T-helper 17 cell (primary cell): ENCODE data around the gene AGXT2. TPM values are rescaled to one million over a fixed set of nuclear protein-coding genes. Genes with fewer than 3 reads are reported as not detected.

Experiments
- ATAC-seq: fragments of 150-1000 bp; cut with Tn5 transposase; 2 replicates; pipeline ENCODE4 v1.10.0; 2021; ENCODE audit warnings: mild to moderate bottlenecking, moderate library complexity
- DNase-seq, 3 donors: peaks; one replicate each; pipeline versions ENCODE4 v3.0.0 to v3.0.0-alpha.2; 2020 to 2021
- H3K9me3 ChIP-seq: one replicate; pipeline ENCODE4 v1.7.0; 2013; ENCODE audit warnings: low read length, mild to moderate bottlenecking; ENCODE audit not compliant: control insufficient read depth, poor library complexity, severe bottlenecking
- H3K27ac Mint-ChIP-seq: one replicate; pipeline ENCODE4 v1.8.0; 2022; ENCODE audit warnings: mild to moderate bottlenecking, moderate library complexity, mixed read lengths
- H3K27me3 Mint-ChIP-seq: one replicate; pipeline ENCODE4 v1.8.0; 2022; ENCODE audit warnings: mixed read lengths
- H3K36me3 Mint-ChIP-seq: one replicate; pipeline ENCODE4 v1.8.0; 2022; ENCODE audit warnings: low read depth, mixed read lengths
- H3K4me1 Mint-ChIP-seq: one replicate; pipeline ENCODE4 v1.8.0; 2022; ENCODE audit warnings: mild to moderate bottlenecking, mixed read lengths
- H3K4me3 Mint-ChIP-seq: one replicate; pipeline ENCODE4 v1.8.0; 2022; ENCODE audit warnings: mild to moderate bottlenecking, moderate library complexity, mixed read lengths
- total RNA-seq, 4 donors: library from RNA in 2 of 4; stranded (reverse) in 2 of 4; gene quantifications; one replicate each; pipeline ENCODE4 v1.2.3 and lab custom pipeline; 2022 to 2026

Gene AGXT2, protein sequence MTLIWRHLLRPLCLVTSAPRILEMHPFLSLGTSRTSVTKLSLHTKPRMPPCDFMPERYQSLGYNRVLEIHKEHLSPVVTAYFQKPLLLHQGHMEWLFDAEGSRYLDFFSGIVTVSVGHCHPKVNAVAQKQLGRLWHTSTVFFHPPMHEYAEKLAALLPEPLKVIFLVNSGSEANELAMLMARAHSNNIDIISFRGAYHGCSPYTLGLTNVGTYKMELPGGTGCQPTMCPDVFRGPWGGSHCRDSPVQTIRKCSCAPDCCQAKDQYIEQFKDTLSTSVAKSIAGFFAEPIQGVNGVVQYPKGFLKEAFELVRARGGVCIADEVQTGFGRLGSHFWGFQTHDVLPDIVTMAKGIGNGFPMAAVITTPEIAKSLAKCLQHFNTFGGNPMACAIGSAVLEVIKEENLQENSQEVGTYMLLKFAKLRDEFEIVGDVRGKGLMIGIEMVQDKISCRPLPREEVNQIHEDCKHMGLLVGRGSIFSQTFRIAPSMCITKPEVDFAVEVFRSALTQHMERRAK
- not detected for total RNA-seq
- total RNA-seq (lab: John Stamatoyannopoulos, UW) = 0 reads per million in 2 donors

DNA sequence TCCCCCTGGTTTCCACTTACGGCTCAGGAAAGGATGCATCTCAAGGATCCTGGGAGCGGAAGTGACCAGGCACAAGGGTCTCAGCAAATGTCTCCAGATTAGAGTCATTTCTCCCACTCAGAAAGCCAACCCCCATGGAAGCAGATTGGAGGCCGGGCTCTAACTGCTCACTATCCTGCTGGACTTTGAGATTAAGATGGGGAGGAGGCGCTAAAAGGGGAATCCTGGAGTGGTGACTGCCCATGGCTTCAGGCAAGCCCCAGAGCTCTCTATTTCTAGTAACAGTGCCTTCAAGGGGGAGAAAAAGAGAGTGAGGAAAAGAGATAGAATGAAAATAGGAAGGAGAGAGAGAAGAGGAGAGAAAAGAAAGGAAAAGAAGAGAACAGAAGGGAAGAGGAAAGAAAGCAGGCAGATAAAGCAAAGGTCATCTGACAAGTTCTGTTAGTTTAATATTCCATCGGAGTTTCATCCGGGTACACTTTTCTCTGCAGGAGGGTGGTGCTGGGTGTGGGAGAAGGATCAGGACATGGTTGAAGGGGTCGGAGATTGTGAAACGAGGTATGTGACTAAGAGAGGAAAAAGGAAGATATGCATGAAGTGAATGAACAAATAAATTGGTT lies at the start of gene AGXT2:
AGXT2 (minus strand) TSS at position 165 of the 620 bp plus-strand sequence; CDS start at position 108, 57 bp downstream.
- ATAC-seq (no peak), DNase-seq (no peak)
- H3K27ac Mint-ChIP-seq = no peak within 1 kb of the TSS
- H3K36me3 Mint-ChIP-seq = no peaks in the 10 kb centered on the region
- H3K4me1 Mint-ChIP-seq = no peaks in the 10 kb centered on the region
- peaks cover 44% of the 10 kb centered on the region for H3K27me3 Mint-ChIP-seq
- H3K4me3 Mint-ChIP-seq = no peak within 1 kb of the TSS
- no peaks in the 10 kb centered on the region for H3K9me3 ChIP-seq

DNA sequence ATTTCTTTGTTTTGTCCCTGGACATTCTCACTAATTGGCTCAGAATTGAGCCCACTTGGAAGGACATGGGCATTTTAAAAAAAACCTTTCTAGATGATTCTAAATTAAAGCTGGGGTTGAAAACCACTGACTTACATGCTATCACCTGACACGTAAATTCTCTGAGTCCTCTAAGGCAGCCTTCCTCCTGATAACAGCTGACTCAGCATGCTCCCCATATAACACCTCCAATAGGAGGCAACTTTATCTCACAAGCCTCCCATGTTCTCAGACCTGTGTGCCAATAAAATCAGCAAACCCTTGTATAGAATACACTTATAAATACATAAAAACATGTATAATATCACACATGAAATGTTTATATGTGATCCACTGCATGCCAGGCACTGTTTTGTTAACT lies 49.2 kb upstream of the AGXT2 start:
- Mint-ChIP-seq H3K36me3 (peaks cover 2% of the 10 kb centered on the region), H3K27me3 (peaks cover 25% of the 10 kb centered on the region), H3K27ac (no peak overlapping the region), H3K4me1 (peaks cover 2% of the 10 kb centered on the region), H3K4me3 (no peak overlapping the region)
- no peaks in the 10 kb centered on the region for H3K9me3 ChIP-seq
- DNase-seq (no peak), ATAC-seq (no peak)

DNA sequence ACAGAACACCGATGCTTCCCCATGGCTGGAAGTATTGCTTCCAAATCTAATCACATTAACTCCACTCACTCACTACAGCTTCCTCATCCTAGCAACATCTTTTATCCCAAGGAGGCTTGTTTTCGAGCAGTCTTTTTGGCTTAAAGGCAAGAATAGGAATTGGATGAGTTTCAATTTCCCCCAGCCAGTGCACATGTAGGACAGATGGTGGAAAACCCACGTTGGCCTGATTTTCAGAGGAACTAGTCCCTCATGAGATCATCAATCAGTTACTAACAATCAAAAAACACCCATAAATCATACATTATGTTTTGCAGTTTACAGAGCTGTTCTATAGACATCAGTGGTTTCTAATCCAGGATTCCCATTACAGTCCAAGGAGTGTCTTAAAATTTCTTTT lies 48.5 kb upstream of the AGXT2 start:
- no peak overlapping the region for H3K27ac Mint-ChIP-seq
- ATAC-seq = no peak
- peaks cover 2% of the 10 kb centered on the region for H3K36me3 Mint-ChIP-seq
- peaks cover 2% of the 10 kb centered on the region for H3K4me1 Mint-ChIP-seq
- DNase-seq = no peak
- peaks cover 26% of the 10 kb centered on the region for H3K27me3 Mint-ChIP-seq
- no peak overlapping the region for H3K4me3 Mint-ChIP-seq
- H3K9me3 ChIP-seq = no peaks in the 10 kb centered on the region

DNA sequence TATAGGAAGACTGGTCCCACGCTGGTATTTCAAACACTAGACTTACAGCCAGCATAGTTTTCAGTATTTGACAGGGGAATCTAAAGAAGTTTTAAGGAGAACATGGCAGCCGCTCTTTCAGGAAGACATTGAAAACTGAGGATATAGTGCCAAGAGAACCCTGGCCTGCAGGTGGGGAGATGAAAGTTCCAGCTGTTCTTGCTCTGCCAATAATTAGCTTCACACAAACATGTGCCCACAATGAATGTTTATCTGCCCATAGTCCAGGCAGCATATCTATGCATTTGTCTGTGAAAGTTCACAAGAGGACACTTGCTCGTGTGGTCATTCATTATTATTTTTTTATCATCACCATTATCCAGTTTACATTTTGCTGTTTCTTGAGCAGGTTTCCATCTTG lies 47.6 kb upstream of the AGXT2 start:
- H3K27me3 Mint-ChIP-seq = peaks cover 25% of the 10 kb centered on the region
- H3K9me3 ChIP-seq = no peaks in the 10 kb centered on the region
- DNase-seq (no peak), ATAC-seq (no peak)
- no peak overlapping the region for H3K4me3 Mint-ChIP-seq
- H3K36me3 Mint-ChIP-seq = peaks cover 2% of the 10 kb centered on the region
- no peak overlapping the region for H3K27ac Mint-ChIP-seq
- H3K4me1 Mint-ChIP-seq = peaks cover 2% of the 10 kb centered on the region

DNA sequence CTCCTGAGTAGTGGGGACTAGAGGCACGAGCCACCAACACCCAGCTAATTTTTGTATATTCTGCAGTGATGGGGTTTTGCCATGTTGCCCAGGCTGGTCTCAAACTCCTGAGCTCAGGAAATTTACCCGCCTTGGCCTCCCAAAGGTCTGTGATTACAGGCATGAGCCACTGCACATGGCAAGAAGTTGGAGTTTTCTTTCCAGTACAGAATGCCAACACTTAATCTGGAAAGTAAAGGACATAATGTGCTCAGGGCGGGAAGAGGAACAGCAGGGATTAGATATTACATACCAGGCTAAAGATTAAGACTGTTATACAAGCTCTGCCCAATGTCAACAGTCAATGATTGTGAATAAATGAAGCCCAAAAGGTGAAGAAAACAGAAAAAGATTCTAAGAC lies 47.2 kb upstream of the AGXT2 start:
- no peak for DNase-seq
- no peak overlapping the region for H3K4me3 Mint-ChIP-seq
- H3K9me3 ChIP-seq = no peaks in the 10 kb centered on the region
- peaks cover 2% of the 10 kb centered on the region for H3K36me3 Mint-ChIP-seq
- no peak overlapping the region for H3K27ac Mint-ChIP-seq
- ATAC-seq = no peak
- peaks cover 2% of the 10 kb centered on the region for H3K4me1 Mint-ChIP-seq
- H3K27me3 Mint-ChIP-seq = peaks cover 25% of the 10 kb centered on the region

DNA sequence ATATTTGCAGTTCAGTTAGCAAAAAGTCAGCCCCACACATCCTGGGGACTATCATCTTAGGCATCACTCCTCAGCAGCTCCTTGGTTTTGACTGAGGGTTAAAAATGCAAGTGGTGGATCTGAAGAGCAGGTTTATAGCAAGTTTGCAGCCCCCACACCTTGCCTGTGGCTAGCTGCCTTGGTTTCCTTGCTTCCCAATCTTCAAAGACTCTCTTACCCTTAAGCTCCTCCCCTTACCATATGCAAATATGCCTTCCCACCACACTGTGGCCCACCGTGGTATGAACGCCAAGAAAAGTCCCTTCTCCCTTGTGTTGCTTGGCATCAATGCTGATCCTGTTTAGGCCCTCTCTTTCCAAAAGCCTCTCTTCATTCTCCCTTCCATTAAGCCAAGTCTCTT lies 45.0 kb upstream of the AGXT2 start:
- no peak for ATAC-seq
- Mint-ChIP-seq H3K27me3 (peaks cover 32% of the 10 kb centered on the region), H3K4me3 (no peak overlapping the region)

DNA sequence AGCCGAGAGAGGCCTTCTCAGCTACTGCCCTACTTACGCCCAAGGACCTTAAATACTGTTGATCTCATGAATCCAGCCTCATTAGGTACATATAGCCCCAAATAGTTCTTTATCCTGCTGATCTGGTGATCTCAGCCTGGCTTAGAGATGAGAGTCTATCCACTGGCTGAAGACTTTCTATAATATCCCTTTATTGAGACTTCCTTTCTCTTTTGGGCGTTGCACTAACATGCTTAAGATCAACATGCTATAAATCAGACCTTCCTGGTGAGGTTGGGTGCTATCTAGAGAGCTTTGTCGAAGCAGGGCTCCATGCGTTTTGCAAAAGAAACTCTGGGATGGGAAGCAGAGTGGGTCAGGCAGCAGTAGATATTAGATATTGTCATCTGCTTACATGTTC lies 44.0 kb upstream of the AGXT2 start:
- Mint-ChIP-seq H3K36me3 (no peaks in the 10 kb centered on the region), H3K4me1 (peaks cover 2% of the 10 kb centered on the region), H3K27me3 (peaks cover 33% of the 10 kb centered on the region), H3K4me3 (no peak overlapping the region), H3K27ac (no peak overlapping the region)
- no peaks in the 10 kb centered on the region for H3K9me3 ChIP-seq
- DNase-seq (no peak), ATAC-seq (no peak)

More for the DNA sequence above, 45.0 kb upstream of the AGXT2 start:
- no peak for DNase-seq
- Mint-ChIP-seq H3K4me1 (peaks cover 2% of the 10 kb centered on the region), H3K27ac (peak overlapping the region; percentile 54), H3K36me3 (no peaks in the 10 kb centered on the region)
- no peaks in the 10 kb centered on the region for H3K9me3 ChIP-seq

DNA sequence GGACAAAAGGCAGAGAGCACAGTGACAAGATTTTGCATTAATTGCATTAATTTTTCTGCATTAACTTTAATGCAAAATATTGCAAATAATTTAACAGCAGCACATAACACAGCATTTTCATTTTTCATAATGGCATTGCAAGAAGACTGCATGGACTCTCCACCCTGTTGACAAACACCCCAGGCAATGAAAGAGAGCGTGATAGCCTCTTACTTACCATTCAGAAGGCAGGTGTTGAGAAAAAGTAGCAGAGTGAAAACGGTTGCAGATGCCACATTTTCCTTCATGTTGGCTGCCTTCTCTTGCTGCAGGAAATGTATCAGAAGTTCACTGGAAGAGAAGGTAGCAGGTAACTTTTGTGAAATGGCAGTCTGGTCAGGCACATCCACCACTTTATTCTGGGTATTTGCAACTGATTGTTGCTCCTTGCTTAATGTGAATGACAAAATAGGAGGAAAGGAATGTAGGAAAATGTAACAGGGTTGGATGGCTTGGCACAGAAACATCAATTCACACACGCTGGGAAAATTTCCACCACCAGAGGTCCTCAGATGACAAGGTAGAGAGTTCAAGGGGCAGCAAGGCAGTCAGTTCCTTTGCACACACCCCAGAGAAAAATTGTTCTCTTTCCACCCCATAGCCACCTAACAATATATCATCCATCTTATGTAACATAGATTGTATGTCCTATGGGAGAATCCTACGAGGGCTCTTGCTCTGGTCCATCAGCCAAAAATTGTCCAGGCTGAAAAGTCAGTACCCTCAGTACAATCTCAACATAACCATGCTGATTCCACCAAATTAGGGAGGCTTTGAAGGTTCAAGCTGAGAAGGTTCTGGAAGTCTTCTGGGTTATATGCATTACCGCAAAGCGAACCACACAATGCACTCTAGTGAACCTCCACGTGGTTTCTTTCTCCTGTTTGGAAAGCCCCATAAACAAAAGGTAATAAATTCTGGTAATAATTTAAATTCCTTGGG lies 41.9 kb upstream of the AGXT2 start:
- H3K27ac Mint-ChIP-seq = no peak overlapping the region
- no peaks in the 10 kb centered on the region for H3K36me3 Mint-ChIP-seq
- DNase-seq = peak in 2 of 3 donors; percentile 26 to 50
- H3K4me3 Mint-ChIP-seq = no peak overlapping the region
- peaks cover 29% of the 10 kb centered on the region for H3K27me3 Mint-ChIP-seq
- no peaks in the 10 kb centered on the region for H3K9me3 ChIP-seq
- no peaks in the 10 kb centered on the region for H3K4me1 Mint-ChIP-seq
- peak; percentile 42 for ATAC-seq

DNA sequence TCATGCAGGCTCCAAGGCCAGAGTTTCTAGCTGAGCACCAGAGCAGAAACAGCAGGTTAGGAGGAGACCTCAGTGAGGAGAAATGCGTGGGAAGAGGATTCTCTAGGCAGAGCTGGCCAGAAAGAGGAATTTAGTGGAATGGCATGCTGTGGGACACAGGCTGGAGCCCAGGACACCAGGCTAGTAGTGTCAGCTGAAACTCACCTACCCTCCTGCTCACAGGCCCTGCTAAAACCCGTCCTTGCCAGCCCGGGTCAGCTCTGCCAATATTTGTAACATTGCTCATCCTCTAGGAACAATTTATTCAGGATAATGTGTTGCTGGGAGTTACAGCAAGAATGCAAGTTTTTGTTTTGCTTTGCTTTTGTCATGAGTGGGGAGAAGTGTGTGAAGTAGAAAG lies 40.2 kb upstream of the AGXT2 start:
- H3K4me3 Mint-ChIP-seq = no peak overlapping the region
- no peak for DNase-seq
- no peak overlapping the region for H3K27ac Mint-ChIP-seq
- ATAC-seq = no peak
- H3K9me3 ChIP-seq = no peaks in the 10 kb centered on the region
- peaks cover 34% of the 10 kb centered on the region for H3K27me3 Mint-ChIP-seq
- no peaks in the 10 kb centered on the region for H3K4me1 Mint-ChIP-seq
- H3K36me3 Mint-ChIP-seq = no peaks in the 10 kb centered on the region

DNA sequence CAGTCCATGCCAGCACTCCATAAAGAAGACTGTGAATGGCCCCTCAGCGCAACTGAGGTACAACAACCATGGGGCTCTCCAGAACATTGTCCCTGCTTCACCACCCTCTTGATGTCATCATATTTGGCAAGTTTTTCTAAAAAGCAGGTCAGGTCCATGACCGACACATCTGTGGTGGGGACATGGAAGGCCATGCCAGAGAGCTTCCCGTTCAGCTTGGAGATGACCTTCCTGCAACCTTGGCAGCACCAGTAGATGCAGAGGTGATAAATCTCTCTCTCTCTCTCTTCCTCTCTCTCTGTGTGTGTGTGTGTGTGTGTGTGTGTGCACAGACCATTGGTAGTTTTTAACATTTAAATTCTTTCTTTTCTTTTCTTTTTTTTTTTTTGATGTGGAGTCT lies 35.4 kb upstream of the AGXT2 start:
- Mint-ChIP-seq H3K4me1 (no peaks in the 10 kb centered on the region), H3K27me3 (peaks cover 17% of the 10 kb centered on the region), H3K27ac (no peak overlapping the region), H3K36me3 (no peaks in the 10 kb centered on the region), H3K4me3 (no peak overlapping the region)
- no peaks in the 10 kb centered on the region for H3K9me3 ChIP-seq
- ATAC-seq (no peak), DNase-seq (no peak)

DNA sequence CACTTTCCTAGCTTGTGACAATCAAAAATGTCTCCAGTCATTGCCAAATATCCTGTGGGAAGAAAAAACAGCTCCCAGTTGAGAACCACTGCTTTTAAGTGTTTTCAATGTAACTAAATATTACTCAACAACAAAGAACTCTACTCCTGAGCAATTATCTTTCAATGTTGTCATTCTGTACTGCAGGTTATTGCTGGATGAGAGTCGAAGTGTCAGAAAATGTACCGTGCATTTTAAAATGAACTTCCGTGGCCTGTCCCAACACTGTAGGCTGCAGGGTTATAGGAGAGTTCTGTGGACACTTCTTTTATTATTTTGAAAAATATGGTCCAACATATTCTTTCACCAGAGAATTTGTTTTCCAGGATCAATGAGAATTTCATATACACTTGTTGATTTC lies 34.8 kb upstream of the AGXT2 start:
- no peaks in the 10 kb centered on the region for H3K9me3 ChIP-seq
- Mint-ChIP-seq H3K27ac (no peak overlapping the region), H3K4me1 (no peaks in the 10 kb centered on the region), H3K4me3 (no peak overlapping the region), H3K27me3 (peaks cover 13% of the 10 kb centered on the region), H3K36me3 (no peaks in the 10 kb centered on the region)
- ATAC-seq = no peak
- DNase-seq = no peak

DNA sequence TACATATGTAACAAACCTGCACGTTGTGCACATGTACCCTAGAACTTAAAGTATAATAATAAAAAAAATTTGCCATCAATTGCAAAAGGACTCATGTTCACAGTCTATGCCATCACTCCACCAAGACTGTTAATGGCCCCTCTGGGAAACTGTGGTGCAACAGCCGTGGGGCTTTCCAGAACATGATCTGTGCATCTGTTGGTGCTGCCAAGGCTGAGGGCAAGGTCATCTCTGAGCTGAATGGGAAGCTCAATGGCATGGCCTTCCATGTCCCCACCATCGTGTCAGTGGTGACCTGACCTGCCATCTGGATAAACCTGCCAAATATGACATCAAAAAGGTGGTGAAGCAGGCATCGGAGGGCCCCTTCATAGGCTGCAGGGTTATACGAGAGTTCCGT lies 33.4 kb upstream of the AGXT2 start:
- H3K27ac Mint-ChIP-seq = no peak overlapping the region
- ATAC-seq (no peak), DNase-seq (no peak)
- no peaks in the 10 kb centered on the region for H3K36me3 Mint-ChIP-seq
- no peaks in the 10 kb centered on the region for H3K4me1 Mint-ChIP-seq
- H3K4me3 Mint-ChIP-seq = no peak overlapping the region
- no peaks in the 10 kb centered on the region for H3K9me3 ChIP-seq
- peaks cover 6% of the 10 kb centered on the region for H3K27me3 Mint-ChIP-seq

DNA sequence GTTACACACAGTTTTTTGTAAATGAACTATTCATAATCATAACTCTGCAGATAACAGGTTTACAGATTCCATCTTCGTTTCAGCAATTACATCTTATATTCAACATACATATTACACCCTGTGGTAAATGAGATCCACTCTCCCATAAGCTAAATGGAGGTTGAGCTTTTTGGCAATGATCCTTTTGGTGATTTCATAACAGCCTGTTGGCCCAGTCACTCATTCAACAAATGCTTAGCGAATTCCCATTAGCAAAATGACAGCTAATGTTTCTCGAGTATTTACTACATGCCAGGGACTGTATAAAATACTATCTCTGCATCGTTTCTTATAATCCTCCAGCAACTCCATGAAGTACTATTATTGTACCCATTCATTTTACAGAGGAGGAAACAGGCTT lies 25.4 kb upstream of the AGXT2 start:
- Mint-ChIP-seq H3K4me3 (no peak overlapping the region), H3K27ac (no peak overlapping the region), H3K27me3 (peaks cover 4% of the 10 kb centered on the region), H3K4me1 (no peaks in the 10 kb centered on the region), H3K36me3 (no peaks in the 10 kb centered on the region)
- ATAC-seq = no peak
- no peak for DNase-seq
- no peaks in the 10 kb centered on the region for H3K9me3 ChIP-seq
